ENCODE measurements around the gene SEC11A. TPM values are rescaled to one million over a fixed set of nuclear protein-coding genes. Genes with fewer than 3 reads are reported as not detected.

The SEC11A gene
- total RNA-seq, 1 donor from 2014 or later: 185 TPM

DNA sequence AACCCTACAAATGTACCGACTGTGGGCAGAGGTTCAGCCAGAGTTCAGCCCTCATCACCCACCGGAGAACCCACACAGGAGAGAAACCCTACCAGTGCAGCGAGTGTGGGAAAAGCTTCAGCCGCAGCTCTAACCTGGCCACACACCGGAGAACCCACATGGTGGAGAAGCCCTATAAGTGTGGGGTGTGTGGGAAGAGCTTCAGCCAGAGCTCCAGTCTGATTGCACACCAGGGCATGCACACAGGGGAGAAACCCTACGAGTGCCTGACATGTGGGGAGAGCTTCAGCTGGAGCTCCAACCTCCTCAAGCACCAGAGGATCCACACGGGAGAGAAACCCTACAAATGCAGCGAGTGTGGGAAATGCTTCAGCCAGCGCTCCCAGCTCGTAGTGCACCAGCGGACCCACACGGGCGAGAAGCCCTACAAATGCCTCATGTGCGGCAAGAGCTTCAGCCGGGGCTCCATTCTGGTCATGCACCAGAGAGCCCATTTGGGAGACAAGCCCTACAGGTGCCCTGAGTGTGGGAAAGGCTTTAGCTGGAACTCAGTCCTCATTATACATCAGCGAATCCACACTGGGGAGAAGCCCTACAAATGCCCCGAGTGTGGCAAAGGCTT is 94.5 kb downstream of the SEC11A start:
- no peak for DNase-seq (ENCODE audit: extremely low spot score, unreplicated experiment)
- Mint-ChIP-seq H3K4me3 (no peak overlapping the region), H3K27ac (no peak overlapping the region), H3K9me3 (peaks cover 20% of the 10 kb centered on the region), H3K36me3 (peaks cover 59% of the 10 kb centered on the region), H3K4me1 (ENCODE audit: unreplicated experiment) (no peaks in the 10 kb centered on the region), H3K27me3 (no peaks in the 10 kb centered on the region)
- TF ChIP-seq, protein P1, sequence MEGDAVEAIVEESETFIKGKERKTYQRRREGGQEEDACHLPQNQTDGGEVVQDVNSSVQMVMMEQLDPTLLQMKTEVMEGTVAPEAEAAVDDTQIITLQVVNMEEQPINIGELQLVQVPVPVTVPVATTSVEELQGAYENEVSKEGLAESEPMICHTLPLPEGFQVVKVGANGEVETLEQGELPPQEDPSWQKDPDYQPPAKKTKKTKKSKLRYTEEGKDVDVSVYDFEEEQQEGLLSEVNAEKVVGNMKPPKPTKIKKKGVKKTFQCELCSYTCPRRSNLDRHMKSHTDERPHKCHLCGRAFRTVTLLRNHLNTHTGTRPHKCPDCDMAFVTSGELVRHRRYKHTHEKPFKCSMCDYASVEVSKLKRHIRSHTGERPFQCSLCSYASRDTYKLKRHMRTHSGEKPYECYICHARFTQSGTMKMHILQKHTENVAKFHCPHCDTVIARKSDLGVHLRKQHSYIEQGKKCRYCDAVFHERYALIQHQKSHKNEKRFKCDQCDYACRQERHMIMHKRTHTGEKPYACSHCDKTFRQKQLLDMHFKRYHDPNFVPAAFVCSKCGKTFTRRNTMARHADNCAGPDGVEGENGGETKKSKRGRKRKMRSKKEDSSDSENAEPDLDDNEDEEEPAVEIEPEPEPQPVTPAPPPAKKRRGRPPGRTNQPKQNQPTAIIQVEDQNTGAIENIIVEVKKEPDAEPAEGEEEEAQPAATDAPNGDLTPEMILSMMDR (conservative IDR thresholded peaks at IDR 0.05): no peak

DNA sequence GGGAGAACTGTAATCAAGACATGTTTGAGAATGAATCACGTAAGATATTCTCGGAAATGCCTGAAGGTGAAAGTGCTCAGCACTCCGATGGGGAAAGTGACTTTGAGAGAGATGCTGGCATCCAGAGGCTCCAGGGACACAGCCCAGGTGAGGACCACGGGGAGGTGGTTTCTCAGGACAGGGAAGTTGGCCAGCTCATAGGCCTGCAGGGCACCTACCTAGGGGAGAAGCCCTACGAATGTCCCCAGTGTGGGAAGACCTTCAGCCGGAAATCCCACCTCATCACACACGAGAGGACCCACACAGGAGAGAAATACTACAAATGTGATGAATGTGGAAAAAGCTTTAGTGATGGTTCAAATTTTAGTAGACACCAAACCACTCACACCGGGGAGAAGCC is 95.3 kb downstream of the SEC11A start:
- H3K36me3 Mint-ChIP-seq: peaks cover 61% of the 10 kb centered on the region
- no peak overlapping the region for H3K27ac Mint-ChIP-seq

More for the DNA sequence above, 95.3 kb downstream of the SEC11A start:
- H3K9me3 Mint-ChIP-seq: peaks cover 20% of the 10 kb centered on the region
- H3K4me1 Mint-ChIP-seq (ENCODE audit: unreplicated experiment): no peaks in the 10 kb centered on the region
- no peak overlapping the region for H3K4me3 Mint-ChIP-seq
- TF ChIP-seq, protein P1 (conservative IDR thresholded peaks at IDR 0.05): no peak
- DNase-seq (ENCODE audit: extremely low spot score, unreplicated experiment): no peak
- H3K27me3 Mint-ChIP-seq: no peaks in the 10 kb centered on the region

Other genes starting within 250 kb of the SEC11A start
- gene ZSCAN2, start 115.1 kb downstream of the SEC11A start, total RNA-seq (ENCODE audit: low replicate concordance): 18.4 and 26.2 TPM in 2 replicates
- 42.9 and 51.8 TPM in 2 replicates for gene WDR73, start 61.9 kb downstream of the SEC11A start, total RNA-seq (ENCODE audit: low replicate concordance)
- gene NMB, start 57.9 kb downstream of the SEC11A start, total RNA-seq (ENCODE audit: low replicate concordance): 7.4 and 8.2 TPM in 2 replicates
- 26.4 and 26.8 TPM in 2 replicates for gene ZNF592, start 32.5 kb upstream of the SEC11A start, total RNA-seq (ENCODE audit: low replicate concordance)
- 9.6 and 10.8 TPM in 2 replicates for gene ALPK3, start 101.2 kb upstream of the SEC11A start, total RNA-seq (ENCODE audit: low replicate concordance)
- gene SLC28A1, start 168.5 kb upstream of the SEC11A start, total RNA-seq (ENCODE audit: low replicate concordance): 0.19 and 0.31 TPM in 2 replicates

All from type B pancreatic cell (in vitro differentiated cells).